NCI-H2081 treated with DMSO at 0.1 percent for 48 hours (cell line): Measurements from ENCODE around the gene APOM.

Source experiments
- DNase-seq: peaks from one replicate; lab custom pipeline; 2025; lab: John Stamatoyannopoulos, UW

Gene APOM

GRCh38 chr6:31658158-31658688 lies 2.5 kb downstream of the APOM start:
- DNase-seq = no peak

GRCh38 chr6:31658983-31659648 lies 3.4 kb downstream of the APOM start:
- no peak for DNase-seq

GRCh38 chr6:31659649-31660380 lies 4.1 kb downstream of the APOM start:
- no peak for DNase-seq

DNA sequence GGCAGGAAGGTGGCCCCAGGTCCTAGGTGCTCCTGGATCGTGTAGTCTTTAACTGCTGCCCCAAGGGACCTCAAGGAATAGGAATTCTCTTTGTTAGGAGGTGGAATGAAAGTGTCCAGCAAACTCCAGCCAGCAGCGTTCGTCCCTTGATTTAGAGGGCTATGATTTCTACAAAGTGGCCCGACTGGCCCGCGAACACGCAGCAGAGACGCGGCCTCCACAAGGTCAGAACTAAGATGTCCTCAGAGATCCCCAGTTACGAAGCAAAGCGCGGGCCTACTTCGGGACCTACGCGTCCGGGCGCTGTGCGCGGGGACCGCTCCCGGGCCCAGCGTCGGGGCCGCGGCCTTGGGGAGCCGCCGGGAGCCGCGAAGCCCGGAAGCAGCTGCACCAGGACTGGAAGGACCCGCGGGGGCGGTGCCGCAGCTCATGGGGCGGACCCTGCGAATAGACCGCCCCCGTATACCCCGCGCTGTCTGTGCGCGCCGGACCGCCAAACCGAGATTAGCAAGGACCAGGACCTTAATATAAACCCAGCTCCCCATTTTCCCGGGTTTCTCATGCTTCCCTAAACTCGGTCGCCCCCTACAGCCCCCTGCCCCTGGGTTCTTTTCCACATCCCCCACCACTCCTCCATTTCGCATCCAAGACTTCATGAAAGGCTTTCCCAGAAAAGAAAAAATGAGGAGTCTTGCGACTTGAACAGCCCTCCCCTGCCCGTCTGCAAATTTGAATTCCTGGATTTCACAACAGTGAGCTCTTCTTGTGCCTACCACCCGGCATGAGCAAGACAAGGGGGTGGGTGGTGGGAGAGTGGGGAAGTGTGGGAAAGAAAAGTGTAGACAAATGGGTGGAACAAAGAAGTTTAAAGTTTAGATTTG lies 4.9 kb downstream of the APOM start, which contains the start of gene C6orf47:
Gene C6orf47, minus strand, starts transcription at position 398 of the 881 bp plus-strand sequence. CDS start 831 bp downstream, outside the sequence.
- DNase-seq = peak; percentile 9

GRCh38 chr6:31661262-31662123 lies 5.8 kb downstream of the APOM start:
- no peak for DNase-seq

DNA sequence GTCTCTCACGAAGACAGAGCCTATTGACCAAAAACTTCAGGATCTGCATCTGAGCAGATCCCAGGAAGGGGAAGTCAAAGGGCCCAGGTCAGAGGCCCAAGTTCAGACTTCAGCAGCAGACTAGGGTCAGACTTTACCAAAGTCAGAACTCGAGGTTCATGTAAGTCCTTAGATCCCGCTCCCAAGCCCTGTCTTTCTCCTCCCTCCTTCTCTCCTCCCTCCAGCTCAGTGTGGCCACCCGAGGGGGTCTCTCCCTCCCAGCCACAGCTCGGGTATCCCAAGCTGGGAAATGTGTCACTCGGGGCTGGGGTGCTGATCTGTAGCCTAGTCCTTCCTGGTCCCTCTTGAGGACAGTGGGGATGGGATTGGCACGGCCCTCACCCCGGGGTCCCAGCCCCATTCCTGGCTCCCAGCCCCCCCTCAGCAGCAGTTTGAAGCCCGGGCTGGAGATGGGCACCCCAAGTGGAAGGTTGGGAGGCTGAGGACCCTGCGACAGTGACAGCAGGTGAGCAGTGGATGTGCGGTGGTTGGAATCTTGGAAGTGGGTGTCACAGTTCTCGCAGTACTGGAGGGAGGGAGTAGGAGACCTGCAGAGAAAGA lies 6.5 kb downstream of the APOM start:
- DNase-seq = no peak

DNA sequence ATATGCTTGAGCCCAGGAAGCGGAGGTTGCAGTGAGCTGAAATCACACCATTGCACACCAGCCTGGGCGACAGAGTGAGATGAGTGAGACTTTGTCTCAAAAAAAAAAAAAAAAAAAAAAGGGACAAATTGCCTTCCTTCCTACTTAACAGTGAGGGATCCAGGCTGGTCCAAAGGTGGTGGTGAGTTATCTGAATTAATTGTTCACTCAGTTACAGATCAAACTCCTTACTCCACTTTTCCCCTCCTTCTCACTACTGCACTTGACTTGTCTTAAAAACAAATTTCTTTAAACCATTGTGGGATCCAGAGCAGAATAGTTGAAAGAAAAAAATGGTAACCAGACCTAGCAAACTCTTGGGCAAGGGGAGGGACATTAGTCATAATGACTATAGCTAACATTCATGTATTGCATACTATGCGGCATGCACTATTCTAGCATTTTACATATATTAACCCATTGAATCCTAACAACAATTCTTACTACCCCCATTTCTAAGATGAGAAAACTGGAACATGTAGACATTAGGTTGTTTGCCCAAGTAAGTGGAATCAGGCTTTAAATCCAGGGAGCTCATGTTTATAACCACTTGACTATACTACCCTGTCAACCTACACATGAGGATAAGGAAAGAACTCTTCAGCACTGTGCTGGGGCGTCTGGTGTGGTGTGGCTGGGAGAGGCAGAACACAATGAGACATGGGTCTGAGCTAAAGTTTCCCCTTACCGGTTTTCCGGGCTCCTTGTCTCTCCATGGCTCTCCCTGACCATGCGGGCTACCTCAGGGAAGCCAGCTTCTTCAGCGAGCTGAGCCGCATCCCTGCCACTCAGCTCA lies 7.6 kb downstream of the APOM start:
- DNase-seq = no peak

DNA sequence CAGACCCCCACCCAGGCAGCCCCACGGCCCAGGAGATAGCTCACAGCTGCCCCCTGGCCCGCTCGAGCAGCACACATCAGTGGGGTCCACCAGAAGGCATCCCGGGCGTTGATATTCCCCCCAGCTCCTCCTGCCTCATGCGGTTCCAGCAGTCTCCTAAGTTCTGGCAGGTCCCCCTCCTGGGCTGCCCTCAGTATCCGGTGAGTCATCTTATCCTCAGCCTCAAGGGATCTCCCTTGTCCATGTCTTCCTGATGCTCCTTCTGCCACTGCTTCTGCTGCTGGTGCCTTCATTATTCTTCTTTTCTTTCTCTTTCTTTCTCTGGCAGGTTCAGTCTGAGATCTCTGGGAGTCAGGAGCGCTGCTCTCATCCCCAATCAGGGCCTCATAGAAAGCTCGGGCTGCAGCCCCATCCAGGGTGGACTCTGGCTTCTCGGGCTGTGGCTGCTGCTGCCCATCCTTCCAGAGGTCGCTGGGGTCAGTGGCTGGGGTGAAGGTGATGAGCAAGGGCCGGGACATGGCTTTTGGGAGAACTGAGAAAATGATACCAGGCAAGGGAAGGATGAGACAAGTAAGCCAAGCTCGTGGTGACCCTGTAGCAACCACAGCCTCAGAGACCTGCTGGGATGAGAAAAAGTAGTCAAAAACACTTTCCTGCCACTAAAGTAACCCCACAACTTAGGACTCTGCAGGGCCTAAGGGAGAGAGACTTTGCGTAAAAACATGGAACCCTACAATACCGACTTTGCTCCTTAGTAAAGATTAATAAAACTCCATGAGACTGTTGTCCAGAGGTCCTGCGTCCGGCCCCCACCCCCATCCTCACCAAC lies 8.5 kb downstream of the APOM start:
- no peak for DNase-seq

DNA sequence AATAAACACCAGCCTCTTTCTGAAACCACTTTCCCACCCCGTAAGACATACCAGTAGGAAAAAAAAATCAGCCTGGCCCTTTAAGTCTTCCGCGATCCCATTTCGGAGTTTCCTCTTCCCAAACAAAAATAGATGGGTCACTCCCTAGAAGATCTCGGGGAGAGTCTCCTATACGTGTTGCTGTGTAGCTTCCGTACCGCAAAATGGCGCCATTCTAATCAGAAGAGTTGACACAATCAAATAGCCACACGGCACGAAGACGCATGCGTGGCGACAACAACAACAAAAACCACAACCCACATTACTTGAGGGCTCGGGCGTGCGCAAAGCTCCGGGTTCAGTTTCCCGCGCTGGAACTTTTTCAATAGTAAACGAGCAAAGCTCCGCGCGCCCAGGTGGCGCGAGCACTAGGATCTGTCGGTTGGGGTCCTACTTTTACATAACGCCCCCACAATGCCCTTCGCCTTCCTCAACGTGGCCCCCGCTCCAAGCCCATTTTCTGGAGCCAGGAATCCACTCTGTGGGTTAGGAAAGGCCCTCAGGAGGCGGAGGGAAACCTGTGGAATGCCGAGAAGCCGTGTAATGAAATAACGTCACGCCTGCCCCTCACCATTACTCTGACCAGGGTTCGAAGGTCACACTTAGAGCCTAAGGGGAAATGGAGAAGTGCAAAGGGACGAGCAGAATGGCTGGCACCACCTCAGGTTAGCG lies 9.3 kb downstream of the APOM start, which contains the start of gene GPANK1:
Gene GPANK1, minus strand, starts transcription at position 208 of the 711 bp plus-strand sequence. CDS start 519 bp downstream, outside the sequence.
- DNase-seq = peak; percentile 74

DNA sequence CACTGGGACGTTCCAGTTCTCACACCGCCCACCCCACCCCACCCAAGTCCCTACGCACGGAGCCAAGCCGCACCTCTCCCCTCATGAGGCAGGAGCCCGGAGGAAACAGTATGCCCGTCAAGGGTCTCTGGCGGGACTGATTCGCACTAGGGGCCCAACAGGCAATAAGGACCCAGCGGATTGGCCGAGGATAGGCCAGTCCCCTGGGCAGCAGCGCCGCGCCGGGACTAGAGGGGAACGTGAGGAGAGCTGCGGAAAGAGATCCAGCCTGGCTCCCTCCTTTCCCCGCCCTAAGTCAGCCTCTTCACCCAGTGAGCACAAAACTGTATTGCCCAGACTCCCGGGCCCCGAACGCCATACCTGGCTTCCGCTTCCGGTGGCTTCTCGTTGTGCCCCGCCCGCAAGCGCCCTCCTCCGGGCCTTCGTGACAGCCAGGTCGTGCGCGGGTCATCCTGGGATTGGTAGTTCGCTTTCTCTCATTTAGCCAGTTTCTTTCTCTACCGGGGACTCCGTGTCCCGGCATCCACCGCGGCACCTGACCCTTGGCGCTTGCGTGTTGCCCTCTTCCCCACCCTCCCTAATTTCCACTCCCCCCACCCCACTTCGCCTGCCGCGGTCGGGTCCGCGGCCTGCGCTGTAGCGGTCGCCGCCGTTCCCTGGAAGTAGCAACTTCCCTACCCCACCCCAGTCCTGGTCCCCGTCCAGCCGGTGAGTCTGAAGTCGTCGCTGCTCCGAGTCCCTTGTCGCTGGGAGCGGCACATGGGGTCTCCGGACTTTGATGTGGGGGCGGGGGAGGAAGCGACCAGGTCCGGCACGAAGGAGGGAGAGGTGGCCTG lies 10.0 kb downstream of the APOM start, which contains the start of gene CSNK2B:
Gene CSNK2B, plus strand, starts transcription at position 580 of the 836 bp plus-strand sequence. CDS start 752 bp downstream, outside the sequence.
- DNase-seq = peak; percentile 92

- no peak for DNase-seq
Measured at GRCh38 chr6:31666337-31666965, 10.8 kb downstream of the APOM start.

DNA sequence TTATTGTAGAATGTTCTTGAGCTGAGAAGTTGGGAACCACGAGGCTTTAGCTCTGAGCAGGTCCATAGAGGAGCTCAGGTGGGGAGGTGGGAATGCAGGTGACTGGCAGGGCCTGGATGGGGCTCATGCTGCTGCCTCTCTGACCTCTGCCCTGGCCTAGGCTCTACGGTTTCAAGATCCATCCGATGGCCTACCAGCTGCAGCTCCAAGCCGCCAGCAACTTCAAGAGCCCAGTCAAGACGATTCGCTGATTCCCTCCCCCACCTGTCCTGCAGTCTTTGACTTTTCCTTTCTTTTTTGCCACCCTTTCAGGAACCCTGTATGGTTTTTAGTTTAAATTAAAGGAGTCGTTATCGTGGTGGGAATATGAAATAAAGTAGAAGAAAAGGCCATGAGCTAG lies 14.0 kb downstream of the APOM start, which contains the start of gene LY6G5B:
Gene LY6G5B, plus strand, starts transcription at position 301 of the 400 bp plus-strand sequence. CDS start 975 bp downstream, outside the sequence.
- DNase-seq = no peak

GRCh38 chr6:31676322-31676903 lies 20.7 kb downstream of the APOM start:
- no peak for DNase-seq

GRCh38 chr6:31676904-31677303 lies 21.2 kb downstream of the APOM start:
- no peak for DNase-seq

GRCh38 chr6:31677955-31678354 lies 22.3 kb downstream of the APOM start:
- DNase-seq = no peak
